ENCODE data around the gene NEK10. TPM values are rescaled to one million over a fixed set of nuclear protein-coding genes. Genes with fewer than 3 reads are reported as not detected.

Gene NEK10
- total RNA-seq, 1 experiment from 2014 or later, result 0.66 TPM

GRCh38 chr3:27254896-27255295 is 114.3 kb downstream of the NEK10 start:
- peaks cover 1 to 12% of the 10 kb centered on the region in 2 experiments; a peak in 4 of 5 replicates for H3K9me3 Mint-ChIP-seq
- H3K27me3 Mint-ChIP-seq (ENCODE audit: low read depth), result no peaks in the 10 kb centered on the region
- H3K79me1 ChIP-seq (ENCODE audit: insufficient read depth, low read depth, low read length, poor library complexity, severe bottlenecking), result no peaks in the 10 kb centered on the region
- no peaks in the 10 kb centered on the region for H3K27me3 ChIP-seq (ENCODE audit: insufficient read depth, low read length)
- no peaks in the 10 kb centered on the region for H4K20me1 ChIP-seq (ENCODE audit: control insufficient read depth, insufficient read depth, insufficient read length)
- H2BK15ac ChIP-seq (ENCODE audit: low read depth, low read length), result no peak overlapping the region
- no peak overlapping the region for H3K23ac ChIP-seq (ENCODE audit: insufficient read length, low read depth, low read length)
- H3K4ac ChIP-seq (ENCODE audit: low read depth, low read length), result no peak overlapping the region
- TF ChIP-seq, protein P1, sequence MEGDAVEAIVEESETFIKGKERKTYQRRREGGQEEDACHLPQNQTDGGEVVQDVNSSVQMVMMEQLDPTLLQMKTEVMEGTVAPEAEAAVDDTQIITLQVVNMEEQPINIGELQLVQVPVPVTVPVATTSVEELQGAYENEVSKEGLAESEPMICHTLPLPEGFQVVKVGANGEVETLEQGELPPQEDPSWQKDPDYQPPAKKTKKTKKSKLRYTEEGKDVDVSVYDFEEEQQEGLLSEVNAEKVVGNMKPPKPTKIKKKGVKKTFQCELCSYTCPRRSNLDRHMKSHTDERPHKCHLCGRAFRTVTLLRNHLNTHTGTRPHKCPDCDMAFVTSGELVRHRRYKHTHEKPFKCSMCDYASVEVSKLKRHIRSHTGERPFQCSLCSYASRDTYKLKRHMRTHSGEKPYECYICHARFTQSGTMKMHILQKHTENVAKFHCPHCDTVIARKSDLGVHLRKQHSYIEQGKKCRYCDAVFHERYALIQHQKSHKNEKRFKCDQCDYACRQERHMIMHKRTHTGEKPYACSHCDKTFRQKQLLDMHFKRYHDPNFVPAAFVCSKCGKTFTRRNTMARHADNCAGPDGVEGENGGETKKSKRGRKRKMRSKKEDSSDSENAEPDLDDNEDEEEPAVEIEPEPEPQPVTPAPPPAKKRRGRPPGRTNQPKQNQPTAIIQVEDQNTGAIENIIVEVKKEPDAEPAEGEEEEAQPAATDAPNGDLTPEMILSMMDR (conservative IDR thresholded peaks at IDR 0.05), result no peak
- no peak overlapping the region for H2BK12ac ChIP-seq (ENCODE audit: insufficient read length, low read depth, low read length)
- H3K9ac ChIP-seq (ENCODE audit: extremely low read depth, insufficient read length, low read length), result no peak overlapping the region
- H2BK120ac ChIP-seq (ENCODE audit: low read depth, low read length, poor library complexity, severe bottlenecking), result no peak overlapping the region
- H3K9me3 ChIP-seq (ENCODE audit: control insufficient read depth, low read depth, low read length), result no peaks in the 10 kb centered on the region
- H3K27ac Mint-ChIP-seq, result no peak overlapping the region
- no CpG with 5 or more reads among the region's 1 CpG for WGBS (ENCODE audit: extremely low coverage, insufficient read length, low lambda C conversion rate)
- no peak overlapping the region for H2BK5ac ChIP-seq (ENCODE audit: insufficient read length, low read length)
- H2BK20ac ChIP-seq (ENCODE audit: low read depth, low read length, poor library complexity, severe bottlenecking), result no peak overlapping the region
- H3K14ac ChIP-seq (ENCODE audit: insufficient read depth, low read length), result no peak overlapping the region
- H3K4me1 Mint-ChIP-seq, result no peaks in the 10 kb centered on the region
- H3K18ac ChIP-seq (ENCODE audit: insufficient read length, low read depth, low read length), result no peak overlapping the region
- peaks cover 0 to 2% (median 0%) of the 10 kb centered on the region in 3 experiments; a peak in 1 of 7 replicates for H3K36me3 Mint-ChIP-seq (ENCODE audit: insufficient read depth in 1 of 3, low read depth in 3 of 3)
- no peaks in the 10 kb centered on the region for H3K23me2 ChIP-seq (ENCODE audit: insufficient read length, low read depth, low read length, poor library complexity, severe bottlenecking)
- no peak overlapping the region for H3K27ac ChIP-seq (ENCODE audit: insufficient read length, low read depth, low read length)
- H3K4me1 ChIP-seq (ENCODE audit: insufficient read depth, low read length), result no peaks in the 10 kb centered on the region
- H2AFZ ChIP-seq (ENCODE audit: low read length), result no peak overlapping the region
- H3K56ac ChIP-seq (ENCODE audit: insufficient read length, low read depth, low read length), result no peak overlapping the region
- no peaks in the 10 kb centered on the region for H3K79me2 ChIP-seq (ENCODE audit: insufficient read depth, low read length)
- DNase-seq, result no peak
- no peak overlapping the region for H3K4me3 Mint-ChIP-seq
- H2AK5ac ChIP-seq (ENCODE audit: insufficient read length, low read length), result no peak overlapping the region
- H3K4me2 ChIP-seq (ENCODE audit: insufficient read depth, insufficient read length, low read length), result no peak overlapping the region
- H4K5ac ChIP-seq (ENCODE audit: insufficient read length, low read depth, low read length), result no peak overlapping the region
- no peak overlapping the region for H4K91ac ChIP-seq (ENCODE audit: insufficient read length, low read depth, low read length)
- no peak overlapping the region for H4K8ac ChIP-seq (replicated peaks; ENCODE audit: insufficient read length, low read depth, low read length)
- H3T11ph ChIP-seq (ENCODE audit: low read length), result no peak overlapping the region

All from H9 (cell line).